Breast epithelium (tissue), 3 donors: ENCODE data around the gene PPP6R3.

Experiments
- POLR2A ChIP-seq: fragments of 450-650 bp; IDR thresholded peaks from one replicate; pipeline ENCODE4 v1.6.1; 2016; ENCODE audit warnings: antibody characterized with exemption, mild to moderate bottlenecking, moderate library complexity
- POLR2AphosphoS5 ChIP-seq, 3 donors: sonication (generic); formaldehyde crosslinking; IDR thresholded peaks; one replicate each; pipeline ENCODE4 v1.6.1; 2017; ENCODE audit warnings: antibody characterized with exemption in 3 of 3
- TF ChIP-seq, protein P1 (sequence below), 3 donors: fragments of 450-650 bp; IDR thresholded peaks; one replicate each; pipeline ENCODE4 v1.5.1; 2016 to 2017; ENCODE audit warnings: antibody characterized with exemption in 3 of 3, mild to moderate bottlenecking in 3 of 3, moderate library complexity in 3 of 3

DNA sequence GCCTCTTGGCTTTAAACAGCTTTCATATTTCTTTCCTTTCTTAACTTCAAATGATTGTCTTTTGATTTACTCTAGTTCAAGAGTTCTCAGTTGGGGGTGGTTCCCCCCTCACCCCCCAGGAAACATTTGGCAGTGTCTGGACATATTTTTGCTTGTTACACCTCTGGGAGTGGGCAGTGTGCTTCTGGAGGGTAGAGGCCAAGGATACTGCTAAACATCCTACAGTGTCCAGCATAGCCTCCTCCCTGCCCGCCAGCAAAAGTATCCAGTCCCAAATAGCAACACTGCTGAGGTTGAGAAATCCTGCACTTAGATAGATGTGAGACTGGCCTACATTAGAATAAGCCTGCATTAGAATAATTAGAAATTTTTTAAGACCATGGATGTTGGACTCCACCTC is 3.2 kb downstream of the PPP6R3 start:
- TF ChIP-seq, protein P1, sequence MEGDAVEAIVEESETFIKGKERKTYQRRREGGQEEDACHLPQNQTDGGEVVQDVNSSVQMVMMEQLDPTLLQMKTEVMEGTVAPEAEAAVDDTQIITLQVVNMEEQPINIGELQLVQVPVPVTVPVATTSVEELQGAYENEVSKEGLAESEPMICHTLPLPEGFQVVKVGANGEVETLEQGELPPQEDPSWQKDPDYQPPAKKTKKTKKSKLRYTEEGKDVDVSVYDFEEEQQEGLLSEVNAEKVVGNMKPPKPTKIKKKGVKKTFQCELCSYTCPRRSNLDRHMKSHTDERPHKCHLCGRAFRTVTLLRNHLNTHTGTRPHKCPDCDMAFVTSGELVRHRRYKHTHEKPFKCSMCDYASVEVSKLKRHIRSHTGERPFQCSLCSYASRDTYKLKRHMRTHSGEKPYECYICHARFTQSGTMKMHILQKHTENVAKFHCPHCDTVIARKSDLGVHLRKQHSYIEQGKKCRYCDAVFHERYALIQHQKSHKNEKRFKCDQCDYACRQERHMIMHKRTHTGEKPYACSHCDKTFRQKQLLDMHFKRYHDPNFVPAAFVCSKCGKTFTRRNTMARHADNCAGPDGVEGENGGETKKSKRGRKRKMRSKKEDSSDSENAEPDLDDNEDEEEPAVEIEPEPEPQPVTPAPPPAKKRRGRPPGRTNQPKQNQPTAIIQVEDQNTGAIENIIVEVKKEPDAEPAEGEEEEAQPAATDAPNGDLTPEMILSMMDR (IDR thresholded peaks at IDR 0.05) = no peak
- TF ChIP-seq POLR2A (no peak), POLR2AphosphoS5 (IDR thresholded peaks at IDR 0.05) (no peak)
